GM03348 (cell line): ENCODE measurements around the gene SAXO1.
A peak's percentile ranks its signal among the peaks of the same experiment; 100 is the strongest.
"Not testable (repeated sequence)": the region's sequence is repeated elsewhere in the genome, so short reads cannot be mapped to it uniquely, and the experiment has no call there.

Source experiments
- DNase-seq: peaks from one replicate; pipeline ENCODE4 v3.0.0; 2012; ENCODE audit warnings: low spot score

The SAXO1 gene

GRCh38 chr9:18970393-18970792, 62.6 kb downstream of the SAXO1 start:
- no peak for DNase-seq

- no peak for DNase-seq
These were observed 63.9 kb downstream of the SAXO1 start for GRCh38 chr9:18969128-18969527.

- no peak for DNase-seq
These were observed 77.4 kb downstream of the SAXO1 start for GRCh38 chr9:18955626-18956025.

- no peak for DNase-seq
These were observed 81.1 kb downstream of the SAXO1 start for GRCh38 chr9:18951936-18952335.

GRCh38 chr9:18947892-18948339, 85.1 kb downstream of the SAXO1 start:
- no peak for DNase-seq

GRCh38 chr9:18942801-18943200, 90.2 kb downstream of the SAXO1 start:
- DNase-seq, result no peak

- DNase-seq, result no peak
These were observed 91.8 kb downstream of the SAXO1 start for GRCh38 chr9:18941060-18941740.

- no peak for DNase-seq
These were observed 93.1 kb downstream of the SAXO1 start for GRCh38 chr9:18939943-18940342.

GRCh38 chr9:18936094-18936871, 96.7 kb downstream of the SAXO1 start:
- DNase-seq, result no peak

- DNase-seq, result no peak
These were observed 97.5 kb downstream of the SAXO1 start for GRCh38 chr9:18935541-18935940.

GRCh38 chr9:18930611-18931010, 102.4 kb downstream of the SAXO1 start:
- not testable (repeated sequence) for DNase-seq

GRCh38 chr9:18928711-18929110, 104.3 kb downstream of the SAXO1 start:
- no peak for DNase-seq

GRCh38 chr9:18926513-18926912, 106.5 kb downstream of the SAXO1 start:
- no peak for DNase-seq

- no peak for DNase-seq
These were observed 107.1 kb downstream of the SAXO1 start for GRCh38 chr9:18925880-18926279.

GRCh38 chr9:18923671-18924430, 109.2 kb downstream of the SAXO1 start:
- DNase-seq, result no peak

GRCh38 chr9:18923167-18923566, 109.8 kb downstream of the SAXO1 start:
- no peak for DNase-seq

GRCh38 chr9:18922161-18922885, 110.7 kb downstream of the SAXO1 start:
- DNase-seq, result peak; percentile 48

GRCh38 chr9:18921366-18922075, 111.5 kb downstream of the SAXO1 start:
- DNase-seq, result peak; percentile 68

GRCh38 chr9:18920141-18921084, 112.6 kb downstream of the SAXO1 start:
- DNase-seq, result no peak

- DNase-seq, result no peak
These were observed 121.2 kb downstream of the SAXO1 start for GRCh38 chr9:18911714-18912342.
